ENCODE measurements around the gene GKN2.

DNA sequence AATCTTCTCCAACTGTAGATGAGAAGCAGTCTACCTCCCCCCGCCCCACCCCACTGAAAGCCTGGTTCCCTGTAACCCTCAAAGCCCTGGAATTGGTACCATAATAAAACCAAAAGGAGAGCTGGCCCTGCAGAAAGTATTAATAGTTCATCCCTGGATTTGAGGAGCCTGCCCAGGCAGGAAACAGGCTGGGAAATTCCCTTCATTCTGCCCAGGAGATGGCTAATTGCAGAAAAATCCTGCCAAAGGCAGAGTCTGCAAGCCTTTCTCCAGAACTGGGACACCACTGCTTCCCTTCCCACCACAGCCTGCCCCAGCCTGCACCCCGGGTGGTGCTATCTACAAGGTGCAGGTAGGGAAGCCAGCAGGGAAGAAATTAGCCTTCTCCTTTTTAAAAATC is 16.3 kb downstream of the GKN2 start:
- TF ChIP-seq POLR2A (IDR thresholded peaks at IDR 0.05; ENCODE audit: borderline replicate concordance, extremely low read depth, insufficient read depth, insufficient read length) (no peak), CTCF (IDR thresholded peaks at IDR 0.05 in 2 of 3, conservative IDR thresholded peaks at IDR 0.05 in 1 of 3; ENCODE audit: borderline replicate concordance in 1 of 3, insufficient read depth in 1 of 3, low read depth in 2 of 3, low read length in 2 of 3) (no peak), YY1 (IDR thresholded peaks at IDR 0.05; ENCODE audit: extremely low read depth, insufficient replicate concordance, low read depth, low read length) (no peak), TCF7L2 (IDR thresholded peaks at IDR 0.05; ENCODE audit: borderline replicate concordance, extremely low read depth, insufficient read depth, insufficient read length) (no peak)
- TF ChIP-seq, protein P1, sequence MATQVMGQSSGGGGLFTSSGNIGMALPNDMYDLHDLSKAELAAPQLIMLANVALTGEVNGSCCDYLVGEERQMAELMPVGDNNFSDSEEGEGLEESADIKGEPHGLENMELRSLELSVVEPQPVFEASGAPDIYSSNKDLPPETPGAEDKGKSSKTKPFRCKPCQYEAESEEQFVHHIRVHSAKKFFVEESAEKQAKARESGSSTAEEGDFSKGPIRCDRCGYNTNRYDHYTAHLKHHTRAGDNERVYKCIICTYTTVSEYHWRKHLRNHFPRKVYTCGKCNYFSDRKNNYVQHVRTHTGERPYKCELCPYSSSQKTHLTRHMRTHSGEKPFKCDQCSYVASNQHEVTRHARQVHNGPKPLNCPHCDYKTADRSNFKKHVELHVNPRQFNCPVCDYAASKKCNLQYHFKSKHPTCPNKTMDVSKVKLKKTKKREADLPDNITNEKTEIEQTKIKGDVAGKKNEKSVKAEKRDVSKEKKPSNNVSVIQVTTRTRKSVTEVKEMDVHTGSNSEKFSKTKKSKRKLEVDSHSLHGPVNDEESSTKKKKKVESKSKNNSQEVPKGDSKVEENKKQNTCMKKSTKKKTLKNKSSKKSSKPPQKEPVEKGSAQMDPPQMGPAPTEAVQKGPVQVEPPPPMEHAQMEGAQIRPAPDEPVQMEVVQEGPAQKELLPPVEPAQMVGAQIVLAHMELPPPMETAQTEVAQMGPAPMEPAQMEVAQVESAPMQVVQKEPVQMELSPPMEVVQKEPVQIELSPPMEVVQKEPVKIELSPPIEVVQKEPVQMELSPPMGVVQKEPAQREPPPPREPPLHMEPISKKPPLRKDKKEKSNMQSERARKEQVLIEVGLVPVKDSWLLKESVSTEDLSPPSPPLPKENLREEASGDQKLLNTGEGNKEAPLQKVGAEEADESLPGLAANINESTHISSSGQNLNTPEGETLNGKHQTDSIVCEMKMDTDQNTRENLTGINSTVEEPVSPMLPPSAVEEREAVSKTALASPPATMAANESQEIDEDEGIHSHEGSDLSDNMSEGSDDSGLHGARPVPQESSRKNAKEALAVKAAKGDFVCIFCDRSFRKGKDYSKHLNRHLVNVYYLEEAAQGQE (IDR thresholded peaks at IDR 0.05; ENCODE audit: low read depth): no peak
- TF ChIP-seq, protein P2, sequence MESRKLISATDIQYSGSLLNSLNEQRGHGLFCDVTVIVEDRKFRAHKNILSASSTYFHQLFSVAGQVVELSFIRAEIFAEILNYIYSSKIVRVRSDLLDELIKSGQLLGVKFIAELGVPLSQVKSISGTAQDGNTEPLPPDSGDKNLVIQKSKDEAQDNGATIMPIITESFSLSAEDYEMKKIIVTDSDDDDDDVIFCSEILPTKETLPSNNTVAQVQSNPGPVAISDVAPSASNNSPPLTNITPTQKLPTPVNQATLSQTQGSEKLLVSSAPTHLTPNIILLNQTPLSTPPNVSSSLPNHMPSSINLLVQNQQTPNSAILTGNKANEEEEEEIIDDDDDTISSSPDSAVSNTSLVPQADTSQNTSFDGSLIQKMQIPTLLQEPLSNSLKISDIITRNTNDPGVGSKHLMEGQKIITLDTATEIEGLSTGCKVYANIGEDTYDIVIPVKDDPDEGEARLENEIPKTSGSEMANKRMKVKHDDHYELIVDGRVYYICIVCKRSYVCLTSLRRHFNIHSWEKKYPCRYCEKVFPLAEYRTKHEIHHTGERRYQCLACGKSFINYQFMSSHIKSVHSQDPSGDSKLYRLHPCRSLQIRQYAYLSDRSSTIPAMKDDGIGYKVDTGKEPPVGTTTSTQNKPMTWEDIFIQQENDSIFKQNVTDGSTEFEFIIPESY (IDR thresholded peaks at IDR 0.05; ENCODE audit: extremely low read depth, insufficient replicate concordance, low read length): no peak
